Right atrium auricular region (tissue), 2 donors: ENCODE data around the gene DNASE1. TPM values are rescaled to one million over a fixed set of nuclear protein-coding genes. Genes with fewer than 3 reads are reported as not detected.

Source experiments
- DNase-seq: peaks from one replicate; pipeline ENCODE4 v3.0.0-alpha.2; 2019; ENCODE audit warnings: low spot score
- H3K27ac ChIP-seq, 2 donors: fragments of 200-600 bp; sonication (generic); 1 replicate in 1 of 2; 2 replicates in 1 of 2; pipeline ENCODE4 v1.5.1; 2016 to 2019
- H3K27me3 ChIP-seq, 2 donors: fragments of 200-600 bp; sonication (generic); one replicate each; pipeline versions ENCODE4 v1.5.1 to v1.6.0; 2017 to 2019
- H3K36me3 ChIP-seq: fragments of 200-600 bp; sonication (generic); one replicate; pipeline ENCODE4 v1.5.1; 2016
- H3K4me1 ChIP-seq, 2 donors: fragments of 200-600 bp; sonication (generic); one replicate each; pipeline versions ENCODE4 v1.5.1 to v1.6.0; 2017 to 2019
- H3K4me3 ChIP-seq, 2 donors: fragments of 200-600 bp; sonication (generic); 1 replicate in 1 of 2; 2 replicates in 1 of 2; pipeline ENCODE4 v1.5.1; 2017 to 2019; ENCODE audit warnings: mild to moderate bottlenecking in 1 of 2, moderate library complexity in 1 of 2
- H3K9me3 ChIP-seq, 2 donors: fragments of 200-600 bp; sonication (generic); one replicate each; pipeline ENCODE4 v1.5.1; 2019
- total RNA-seq, 2 donors: library from RNA; depleted of rRNA; stranded (reverse); fragments of >200 nt; gene quantifications; one replicate each; pipeline ENCODE4 v1.1.0, GENCODE V29; 2016
- TF ChIP-seq, protein P1 (sequence below), 2 donors: fragments of 200-600 bp; sonication (generic); IDR thresholded peaks; one replicate each; pipeline ENCODE4 v1.5.1; 2019; ENCODE audit warnings: antibody characterized with exemption in 2 of 2

DNASE1 gene
- total RNA-seq, 2 donors from 2014 or later = 2.7 to 6.7 TPM

DNA sequence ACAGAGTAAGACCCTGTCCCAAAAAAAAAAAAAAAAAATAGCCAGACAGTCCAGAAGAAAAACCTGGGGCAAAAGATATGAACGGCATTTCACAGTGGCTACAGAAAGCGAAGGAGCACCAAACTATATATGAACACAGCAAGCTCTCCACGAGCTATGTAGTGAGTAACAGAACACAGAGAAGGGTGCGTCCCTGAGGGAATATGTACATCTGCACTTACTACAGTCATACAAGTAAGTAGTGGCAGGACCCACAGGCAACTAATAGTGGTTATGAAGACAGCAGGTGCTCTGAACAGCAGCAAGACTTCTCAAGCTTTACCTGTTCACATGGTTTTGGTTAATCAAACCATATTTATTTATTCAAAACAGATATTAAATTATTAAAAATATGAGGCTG lies 47.0 kb downstream of the DNASE1 start:
- H3K27ac ChIP-seq = no peak overlapping the region
- H3K9me3 ChIP-seq = no peaks in the 10 kb centered on the region
- no peaks in the 10 kb centered on the region for H3K27me3 ChIP-seq
- no peak overlapping the region for H3K4me3 ChIP-seq
- TF ChIP-seq, protein P1, sequence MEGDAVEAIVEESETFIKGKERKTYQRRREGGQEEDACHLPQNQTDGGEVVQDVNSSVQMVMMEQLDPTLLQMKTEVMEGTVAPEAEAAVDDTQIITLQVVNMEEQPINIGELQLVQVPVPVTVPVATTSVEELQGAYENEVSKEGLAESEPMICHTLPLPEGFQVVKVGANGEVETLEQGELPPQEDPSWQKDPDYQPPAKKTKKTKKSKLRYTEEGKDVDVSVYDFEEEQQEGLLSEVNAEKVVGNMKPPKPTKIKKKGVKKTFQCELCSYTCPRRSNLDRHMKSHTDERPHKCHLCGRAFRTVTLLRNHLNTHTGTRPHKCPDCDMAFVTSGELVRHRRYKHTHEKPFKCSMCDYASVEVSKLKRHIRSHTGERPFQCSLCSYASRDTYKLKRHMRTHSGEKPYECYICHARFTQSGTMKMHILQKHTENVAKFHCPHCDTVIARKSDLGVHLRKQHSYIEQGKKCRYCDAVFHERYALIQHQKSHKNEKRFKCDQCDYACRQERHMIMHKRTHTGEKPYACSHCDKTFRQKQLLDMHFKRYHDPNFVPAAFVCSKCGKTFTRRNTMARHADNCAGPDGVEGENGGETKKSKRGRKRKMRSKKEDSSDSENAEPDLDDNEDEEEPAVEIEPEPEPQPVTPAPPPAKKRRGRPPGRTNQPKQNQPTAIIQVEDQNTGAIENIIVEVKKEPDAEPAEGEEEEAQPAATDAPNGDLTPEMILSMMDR (IDR thresholded peaks at IDR 0.05) = no peak
- peaks cover 0 to 6% of the 10 kb centered on the region in 2 donors for H3K4me1 ChIP-seq
- DNase-seq = no peak
- H3K36me3 ChIP-seq = no peaks in the 10 kb centered on the region

DNA sequence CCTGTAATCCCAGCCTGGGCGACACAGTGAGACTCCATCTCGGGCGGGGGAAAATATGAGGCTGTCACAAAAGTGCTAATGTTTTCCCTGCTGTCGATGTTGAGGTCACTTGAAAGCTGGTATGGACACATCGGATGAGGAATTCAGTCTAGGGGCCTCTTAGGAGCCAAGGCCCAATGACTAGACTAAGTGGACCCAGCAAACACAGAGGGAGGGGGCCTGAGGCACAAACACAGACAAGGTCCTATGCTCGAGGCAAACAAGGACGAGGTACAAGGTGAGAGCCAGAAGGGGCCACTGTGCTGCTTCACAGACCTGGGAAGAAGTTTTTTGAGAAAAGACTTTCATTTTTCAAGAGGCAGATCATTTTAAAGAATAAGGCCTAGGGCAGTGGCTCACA lies 47.6 kb downstream of the DNASE1 start:
- no peak overlapping the region for H3K27ac ChIP-seq
- H3K36me3 ChIP-seq = no peaks in the 10 kb centered on the region
- no peak for DNase-seq
- TF ChIP-seq, protein P1 (IDR thresholded peaks at IDR 0.05) = no peak
- H3K27me3 ChIP-seq = no peaks in the 10 kb centered on the region
- H3K9me3 ChIP-seq = no peaks in the 10 kb centered on the region
- H3K4me3 ChIP-seq = no peak overlapping the region
- H3K4me1 ChIP-seq = peaks cover 0 to under 1% of the 10 kb centered on the region in 2 donors

DNA sequence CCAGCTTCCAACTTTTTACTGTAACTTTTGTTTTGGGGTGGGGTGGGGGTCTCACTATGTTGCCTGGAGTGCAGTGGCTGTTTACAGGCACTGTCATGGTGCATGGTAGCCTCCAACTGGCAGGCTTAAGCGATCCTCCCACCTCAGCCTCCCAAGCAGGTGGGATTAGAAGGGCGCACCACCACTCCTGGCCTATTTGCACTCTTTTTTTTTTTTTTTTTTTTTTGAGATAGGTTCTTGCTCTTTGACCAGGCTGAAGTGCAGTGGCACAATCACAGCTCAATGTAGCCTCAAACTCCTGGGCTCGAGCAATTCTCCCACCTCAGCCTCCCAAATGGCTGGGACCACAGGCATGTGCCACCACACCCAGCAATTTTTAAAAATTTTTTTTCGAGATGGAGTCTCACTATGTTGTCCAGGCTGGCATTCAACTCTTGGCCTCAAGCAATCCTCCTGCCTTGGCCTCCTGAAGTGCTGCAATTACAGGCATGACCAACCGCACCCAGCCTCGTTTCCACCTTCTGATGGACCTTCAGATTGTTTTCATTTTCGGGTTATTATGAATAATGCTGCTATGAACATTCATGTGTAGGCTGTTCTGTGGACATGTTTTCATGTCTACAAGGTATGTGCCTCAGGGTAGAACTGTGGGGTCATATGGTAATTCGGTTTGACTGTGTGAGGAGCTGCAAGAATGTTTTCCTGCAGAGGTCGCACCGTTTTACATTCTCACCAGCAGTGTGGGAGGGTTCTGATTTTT lies 51.9 kb downstream of the DNASE1 start:
- Histone ChIP-seq H3K4me3 (no peak overlapping the region), H3K9me3 (no peaks in the 10 kb centered on the region), H3K36me3 (no peaks in the 10 kb centered on the region), H3K4me1 (no peaks in the 10 kb centered on the region), H3K27me3 (no peaks in the 10 kb centered on the region), H3K27ac (no peak overlapping the region)
- TF ChIP-seq, protein P1 (IDR thresholded peaks at IDR 0.05) = no peak
- no peak for DNase-seq

Other genes with a start within 250 kb of the DNASE1 start
- 1 to 10 TPM; 1.3 to 2.2 TPM for gene ZNF597, start 211.2 kb upstream of the DNASE1 start, total RNA-seq
- 10 to 100 TPM; 28.1 to 29.1 TPM for gene NAA60, start 211.0 kb upstream of the DNASE1 start, total RNA-seq
- not detected for gene C16orf90, start 159.2 kb upstream of the DNASE1 start, total RNA-seq
- 10 to 100 TPM in 1 of 2 donors, 1 to 10 TPM in 1; 8.8 to 10.9 TPM for gene CLUAP1, start 153.7 kb upstream of the DNASE1 start, total RNA-seq
- gene NLRC3, start 77.3 kb upstream of the DNASE1 start, total RNA-seq = 1 to 10 TPM in 1 of 2 donors, under 1 TPM in 1; 0.85 to 1.1 TPM
- gene SLX4, start 43.1 kb upstream of the DNASE1 start, total RNA-seq = 1 to 10 TPM; 1.9 to 2.4 TPM
- gene TRAP1, start 62.8 kb downstream of the DNASE1 start, total RNA-seq = 10 to 100 TPM; 67.7 to 86.0 TPM
- 10 to 100 TPM; 38.3 to 54.3 TPM for gene CREBBP, start 226.0 kb downstream of the DNASE1 start, total RNA-seq